ENCODE results near the gene GLT1D1. TPM values are rescaled to one million over a fixed set of nuclear protein-coding genes. Genes with fewer than 3 reads are reported as not detected.

The GLT1D1 gene
- total RNA-seq, 2 donors from 2014 or later, result 0.17 to 0.45 TPM

DNA sequence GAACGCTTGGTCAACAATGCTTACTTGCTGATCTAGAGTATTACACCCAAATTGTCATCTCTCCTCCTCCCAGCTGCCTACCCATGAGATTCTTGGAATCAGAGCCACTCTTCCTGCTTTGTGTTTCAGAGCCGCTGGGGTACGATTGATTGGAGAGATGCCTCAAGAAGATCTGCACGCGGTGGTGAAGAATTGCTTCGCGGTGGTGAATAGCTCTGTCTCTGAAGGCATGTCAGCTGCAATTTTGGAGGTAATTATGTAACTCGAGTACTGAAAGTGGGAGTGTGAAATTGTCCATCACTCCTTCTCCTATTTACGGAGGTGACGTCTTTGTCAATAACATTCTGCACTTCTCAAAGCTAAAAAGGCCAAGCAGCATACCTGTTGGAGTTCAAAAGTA is 93.9 kb downstream of the GLT1D1 start:
- no peaks in the 10 kb centered on the region for H3K27me3 ChIP-seq
- no peak overlapping the region for H3K27ac ChIP-seq
- intact Hi-C loops (cut with DNase I), result no loop called here
- no peaks in the 10 kb centered on the region for H3K4me1 ChIP-seq
- TF ChIP-seq, protein P1, sequence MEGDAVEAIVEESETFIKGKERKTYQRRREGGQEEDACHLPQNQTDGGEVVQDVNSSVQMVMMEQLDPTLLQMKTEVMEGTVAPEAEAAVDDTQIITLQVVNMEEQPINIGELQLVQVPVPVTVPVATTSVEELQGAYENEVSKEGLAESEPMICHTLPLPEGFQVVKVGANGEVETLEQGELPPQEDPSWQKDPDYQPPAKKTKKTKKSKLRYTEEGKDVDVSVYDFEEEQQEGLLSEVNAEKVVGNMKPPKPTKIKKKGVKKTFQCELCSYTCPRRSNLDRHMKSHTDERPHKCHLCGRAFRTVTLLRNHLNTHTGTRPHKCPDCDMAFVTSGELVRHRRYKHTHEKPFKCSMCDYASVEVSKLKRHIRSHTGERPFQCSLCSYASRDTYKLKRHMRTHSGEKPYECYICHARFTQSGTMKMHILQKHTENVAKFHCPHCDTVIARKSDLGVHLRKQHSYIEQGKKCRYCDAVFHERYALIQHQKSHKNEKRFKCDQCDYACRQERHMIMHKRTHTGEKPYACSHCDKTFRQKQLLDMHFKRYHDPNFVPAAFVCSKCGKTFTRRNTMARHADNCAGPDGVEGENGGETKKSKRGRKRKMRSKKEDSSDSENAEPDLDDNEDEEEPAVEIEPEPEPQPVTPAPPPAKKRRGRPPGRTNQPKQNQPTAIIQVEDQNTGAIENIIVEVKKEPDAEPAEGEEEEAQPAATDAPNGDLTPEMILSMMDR (IDR thresholded peaks at IDR 0.05), result no peak
- DNase-seq, result no peak
- H3K9me3 ChIP-seq, result no peaks in the 10 kb centered on the region
- H3K4me3 ChIP-seq, result no peak overlapping the region
- H3K9ac ChIP-seq (ENCODE audit: low read depth in 2 of 2, low read length in 2 of 2), result no peak overlapping the region
- no peaks in the 10 kb centered on the region for H3K36me3 ChIP-seq

GRCh38 chr12:128949086-128949485 is 95.8 kb downstream of the GLT1D1 start:
- Histone ChIP-seq H3K9me3 (no peaks in the 10 kb centered on the region), H3K4me3 (no peak overlapping the region), H3K27me3 (no peaks in the 10 kb centered on the region), H3K36me3 (no peaks in the 10 kb centered on the region), H3K9ac (ENCODE audit: low read depth in 2 of 2, low read length in 2 of 2) (no peak overlapping the region), H3K4me1 (no peaks in the 10 kb centered on the region), H3K27ac (no peak overlapping the region)
- intact Hi-C loops (cut with DNase I), result no loop called here
- TF ChIP-seq, protein P1 (IDR thresholded peaks at IDR 0.05), result no peak
- no peak for DNase-seq

DNA sequence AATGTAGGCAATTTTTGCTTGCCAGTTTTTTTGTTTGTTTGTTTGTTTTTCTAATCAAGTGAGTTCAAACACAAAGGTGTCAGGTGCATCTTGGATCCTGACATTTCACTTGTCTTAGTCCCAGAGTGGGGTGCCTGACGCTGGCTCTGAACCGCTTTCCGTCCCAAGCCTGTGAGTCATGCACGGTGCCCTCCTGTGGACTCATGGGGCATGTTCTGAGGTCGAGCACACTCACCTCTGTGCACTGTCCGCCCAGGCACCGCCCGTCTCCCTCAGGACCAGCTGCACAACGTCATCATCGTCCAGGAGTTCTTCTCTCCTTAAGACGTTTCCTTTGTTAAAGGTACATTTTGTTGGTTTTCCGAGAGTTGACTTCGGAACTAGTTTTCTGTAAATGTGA is 98.2 kb downstream of the GLT1D1 start:
- no peaks in the 10 kb centered on the region for H3K27me3 ChIP-seq
- H3K9me3 ChIP-seq, result no peaks in the 10 kb centered on the region
- H3K36me3 ChIP-seq, result no peaks in the 10 kb centered on the region
- DNase-seq, result no peak
- no peak overlapping the region for H3K9ac ChIP-seq (ENCODE audit: low read depth in 2 of 2, low read length in 2 of 2)
- no peaks in the 10 kb centered on the region for H3K4me1 ChIP-seq
- TF ChIP-seq, protein P1 (IDR thresholded peaks at IDR 0.05), result no peak
- H3K4me3 ChIP-seq, result no peak overlapping the region
- no peak overlapping the region for H3K27ac ChIP-seq
- intact Hi-C loops (cut with DNase I), result no loop called here

GRCh38 chr12:128956755-128957154 is 103.5 kb downstream of the GLT1D1 start:
- H3K9ac ChIP-seq (ENCODE audit: low read depth in 2 of 2, low read length in 2 of 2), result no peak overlapping the region
- H3K36me3 ChIP-seq, result no peaks in the 10 kb centered on the region
- no peak for DNase-seq
- H3K27ac ChIP-seq, result no peak overlapping the region
- H3K4me1 ChIP-seq, result no peaks in the 10 kb centered on the region
- no peak overlapping the region for H3K4me3 ChIP-seq
- no peaks in the 10 kb centered on the region for H3K9me3 ChIP-seq
- intact Hi-C loops (cut with DNase I), result no loop called here
- H3K27me3 ChIP-seq, result no peaks in the 10 kb centered on the region
- TF ChIP-seq, protein P1 (IDR thresholded peaks at IDR 0.05), result no peak

GRCh38 chr12:128959901-128960300 is 106.6 kb downstream of the GLT1D1 start:
- intact Hi-C loops (cut with DNase I), result no loop called here
- no peak overlapping the region for H3K9ac ChIP-seq (ENCODE audit: low read depth in 2 of 2, low read length in 2 of 2)
- TF ChIP-seq, protein P1 (IDR thresholded peaks at IDR 0.05), result no peak

More at GRCh38 chr12:128959901-128960300, 106.6 kb downstream of the GLT1D1 start:
- no peaks in the 10 kb centered on the region for H3K36me3 ChIP-seq
- H3K4me1 ChIP-seq, result no peaks in the 10 kb centered on the region
- H3K9me3 ChIP-seq, result no peaks in the 10 kb centered on the region
- no peak overlapping the region for H3K4me3 ChIP-seq
- H3K27ac ChIP-seq, result no peak overlapping the region
- H3K27me3 ChIP-seq, result no peaks in the 10 kb centered on the region
- DNase-seq, result no peak

Measured in colonic mucosa (tissue), 4 donors.